ENCODE data around the gene HASPIN. TPM values are rescaled to one million over a fixed set of nuclear protein-coding genes. Genes with fewer than 3 reads are reported as not detected.

Gene HASPIN
- total RNA-seq, 1 donor from 2014 or later, result 13.1 TPM

DNA sequence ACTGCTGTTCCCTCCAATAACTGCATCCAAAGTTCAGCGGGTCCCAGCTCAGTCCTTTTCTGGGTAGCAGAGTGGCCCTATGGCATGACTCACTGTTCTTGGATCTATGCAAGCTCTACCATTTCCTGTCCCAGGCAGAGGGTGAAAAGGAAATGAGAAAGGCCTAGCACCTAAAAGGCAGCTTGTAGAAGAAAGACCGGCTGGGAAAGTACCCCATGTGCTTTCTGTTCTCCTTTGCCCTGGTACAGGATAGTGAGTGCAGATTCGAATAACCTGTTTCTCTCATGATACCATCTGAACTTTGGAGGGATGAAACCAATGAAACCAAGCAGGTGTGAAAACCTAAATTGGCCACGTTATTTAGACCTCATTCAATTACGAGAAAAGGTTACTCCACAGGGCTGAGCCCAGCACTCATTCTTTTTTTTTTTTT lies 12.7 kb upstream of the HASPIN start:
- TF ChIP-seq CTCF (conservative IDR thresholded peaks at IDR 0.05), result no peak
- DNase-seq (ENCODE audit: extremely low spot score, unreplicated experiment), result no peak
- H3K4me1 Mint-ChIP-seq (ENCODE audit: unreplicated experiment), result no peaks in the 10 kb centered on the region
- H3K27me3 Mint-ChIP-seq, result no peaks in the 10 kb centered on the region
- no peak overlapping the region for H3K4me3 Mint-ChIP-seq
- peaks cover 6% of the 10 kb centered on the region for H3K36me3 Mint-ChIP-seq
- H3K9me3 Mint-ChIP-seq, result no peaks in the 10 kb centered on the region
- H3K27ac Mint-ChIP-seq, result no peak overlapping the region

- TF ChIP-seq CTCF (conservative IDR thresholded peaks at IDR 0.05), result no peak
- Mint-ChIP-seq H3K27ac (no peak overlapping the region), H3K27me3 (no peaks in the 10 kb centered on the region), H3K9me3 (no peaks in the 10 kb centered on the region), H3K4me1 (ENCODE audit: unreplicated experiment) (no peaks in the 10 kb centered on the region), H3K4me3 (no peak overlapping the region), H3K36me3 (peaks cover 10% of the 10 kb centered on the region)
- DNase-seq (ENCODE audit: extremely low spot score, unreplicated experiment), result no peak
Observed at GRCh38 chr17:3712811-3713463, 10.8 kb upstream of the HASPIN start.

DNA sequence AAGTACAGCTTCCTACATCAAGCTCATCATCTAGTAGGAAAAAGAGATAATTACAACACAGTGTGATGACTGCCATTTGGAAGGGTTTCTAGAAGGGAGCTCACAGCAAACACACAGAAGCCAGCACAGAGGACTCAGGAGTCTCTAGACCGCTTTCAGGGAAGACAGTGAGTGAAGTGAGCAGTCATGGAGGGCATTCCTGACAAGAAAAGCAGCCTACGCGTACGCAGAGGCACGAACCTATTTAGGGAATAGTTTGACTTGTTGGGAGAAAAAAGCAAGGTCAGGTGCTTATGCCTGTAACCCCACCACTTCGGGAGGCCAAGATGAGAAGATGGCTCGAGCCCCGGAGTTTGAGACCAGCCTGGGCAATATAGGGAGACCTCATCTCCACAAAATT lies 8.4 kb upstream of the HASPIN start:
- Mint-ChIP-seq H3K4me1 (ENCODE audit: unreplicated experiment) (no peaks in the 10 kb centered on the region), H3K9me3 (no peaks in the 10 kb centered on the region), H3K36me3 (peaks cover 10% of the 10 kb centered on the region), H3K27ac (no peak overlapping the region), H3K4me3 (no peak overlapping the region), H3K27me3 (no peaks in the 10 kb centered on the region)
- DNase-seq (ENCODE audit: extremely low spot score, unreplicated experiment), result no peak
- no peak for TF ChIP-seq CTCF (conservative IDR thresholded peaks at IDR 0.05)

DNA sequence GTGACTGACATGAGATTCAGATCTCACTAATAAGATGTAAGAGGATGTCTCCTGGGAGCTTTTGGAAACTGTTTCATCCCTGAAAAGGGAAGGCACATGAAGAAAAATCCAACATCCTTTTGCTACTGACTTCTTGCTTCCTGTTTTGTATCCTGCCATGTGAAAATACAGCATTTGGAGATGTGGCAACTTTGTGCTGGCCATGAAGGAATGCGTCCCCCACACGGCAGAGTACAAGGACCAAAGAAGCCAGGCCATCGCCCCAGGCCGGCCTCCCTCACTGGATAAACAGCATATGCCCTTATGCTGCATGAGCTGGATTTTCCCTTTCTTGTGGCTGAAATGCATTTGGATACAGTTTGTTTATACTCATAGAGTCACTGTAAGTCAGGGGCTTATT lies 5.5 kb upstream of the HASPIN start:
- no peak overlapping the region for H3K27ac Mint-ChIP-seq
- H3K4me1 Mint-ChIP-seq (ENCODE audit: unreplicated experiment), result peaks cover 8% of the 10 kb centered on the region
- H3K4me3 Mint-ChIP-seq, result no peak overlapping the region
- H3K9me3 Mint-ChIP-seq, result no peaks in the 10 kb centered on the region
- TF ChIP-seq CTCF (conservative IDR thresholded peaks at IDR 0.05), result no peak
- H3K27me3 Mint-ChIP-seq, result no peaks in the 10 kb centered on the region
- peaks cover 10% of the 10 kb centered on the region for H3K36me3 Mint-ChIP-seq
- DNase-seq (ENCODE audit: extremely low spot score, unreplicated experiment), result no peak

- Mint-ChIP-seq H3K36me3 (peaks cover 10% of the 10 kb centered on the region), H3K9me3 (no peaks in the 10 kb centered on the region), H3K4me3 (no peak overlapping the region), H3K27ac (no peak overlapping the region), H3K4me1 (ENCODE audit: unreplicated experiment) (peaks cover 9% of the 10 kb centered on the region), H3K27me3 (no peaks in the 10 kb centered on the region)
- no peak for DNase-seq (ENCODE audit: extremely low spot score, unreplicated experiment)
- TF ChIP-seq CTCF (conservative IDR thresholded peaks at IDR 0.05), result no peak
Observed at GRCh38 chr17:3719265-3719664, 4.4 kb upstream of the HASPIN start.

Measured in type B pancreatic cell (in vitro differentiated cells).